Neural progenitor cell (in vitro differentiated cells): ENCODE data around the gene KLHL9.

Experiments
- EZH2 ChIP-seq: fragments of 200-600 bp; sonication (generic); IDR thresholded peaks from 2 replicates; pipeline ENCODE4 v1.6.1; 2017; ENCODE audit warnings: antibody characterized with exemption, mild to moderate bottlenecking, moderate library complexity
- TF ChIP-seq, protein P1 (sequence below): fragments of 200-600 bp; sonication (generic); IDR thresholded peaks from 2 replicates; pipeline ENCODE4 v1.5.1; 2017; ENCODE audit warnings: antibody characterized with exemption, mild to moderate bottlenecking

DNA sequence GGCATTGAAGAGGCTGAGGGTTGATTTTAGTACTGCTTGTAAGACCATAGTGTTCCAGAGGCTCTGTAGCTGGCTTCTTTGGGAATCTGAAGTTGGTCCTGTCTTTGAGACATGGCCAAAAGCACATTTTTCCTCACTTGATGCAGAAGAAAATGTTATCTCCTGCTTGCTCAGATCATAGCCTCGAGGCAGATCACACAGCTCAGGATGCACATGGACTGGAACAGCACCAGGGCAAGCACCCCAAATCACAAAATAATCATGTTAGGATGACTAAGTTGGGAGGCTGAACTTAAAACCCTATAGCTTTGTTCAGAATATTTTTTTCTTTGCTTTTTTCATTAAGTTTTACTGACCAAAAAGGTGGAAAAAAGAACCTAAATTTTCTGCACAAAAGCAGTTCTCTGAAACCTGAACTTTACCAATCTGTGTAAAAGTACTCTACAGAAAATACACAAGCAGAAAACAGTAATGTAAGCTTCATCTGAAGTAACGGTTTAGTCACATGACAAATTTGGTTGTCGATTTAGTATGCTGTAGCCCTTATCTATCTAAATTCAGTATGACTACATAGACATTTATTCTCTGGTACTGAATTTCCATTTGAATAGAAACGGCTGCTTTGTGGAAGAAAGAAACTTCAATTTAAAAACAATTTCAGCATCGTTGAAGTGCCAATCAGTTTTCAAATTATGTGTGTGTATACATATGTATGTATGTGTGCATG lies 3.4 kb downstream of the KLHL9 start:
- TF ChIP-seq, protein P1, sequence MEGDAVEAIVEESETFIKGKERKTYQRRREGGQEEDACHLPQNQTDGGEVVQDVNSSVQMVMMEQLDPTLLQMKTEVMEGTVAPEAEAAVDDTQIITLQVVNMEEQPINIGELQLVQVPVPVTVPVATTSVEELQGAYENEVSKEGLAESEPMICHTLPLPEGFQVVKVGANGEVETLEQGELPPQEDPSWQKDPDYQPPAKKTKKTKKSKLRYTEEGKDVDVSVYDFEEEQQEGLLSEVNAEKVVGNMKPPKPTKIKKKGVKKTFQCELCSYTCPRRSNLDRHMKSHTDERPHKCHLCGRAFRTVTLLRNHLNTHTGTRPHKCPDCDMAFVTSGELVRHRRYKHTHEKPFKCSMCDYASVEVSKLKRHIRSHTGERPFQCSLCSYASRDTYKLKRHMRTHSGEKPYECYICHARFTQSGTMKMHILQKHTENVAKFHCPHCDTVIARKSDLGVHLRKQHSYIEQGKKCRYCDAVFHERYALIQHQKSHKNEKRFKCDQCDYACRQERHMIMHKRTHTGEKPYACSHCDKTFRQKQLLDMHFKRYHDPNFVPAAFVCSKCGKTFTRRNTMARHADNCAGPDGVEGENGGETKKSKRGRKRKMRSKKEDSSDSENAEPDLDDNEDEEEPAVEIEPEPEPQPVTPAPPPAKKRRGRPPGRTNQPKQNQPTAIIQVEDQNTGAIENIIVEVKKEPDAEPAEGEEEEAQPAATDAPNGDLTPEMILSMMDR = no peak
- TF ChIP-seq EZH2 = no peak
